Activated T-cell treated with anti-CD3 and anti-CD28 coated beads, Interleukin-2, amount 50 U/mL, for 1 hour (primary cell): Measurements from ENCODE around the gene SIRPB1.
"Not testable (repeated sequence)": the region's sequence is repeated elsewhere in the genome, so short reads cannot be mapped to it uniquely, and the experiment has no call there.

Experiments used
- DNase-seq: peaks from one replicate; pipeline ENCODE4 v3.0.0-alpha.2; 2020

The SIRPB1 gene

GRCh38 chr20:1587781-1588532 is 31.9 kb downstream of the SIRPB1 start:
- no peak for DNase-seq

- no peak for DNase-seq
Measured at GRCh38 chr20:1579488-1579887, 40.3 kb downstream of the SIRPB1 start.

GRCh38 chr20:1577906-1578305 is 41.9 kb downstream of the SIRPB1 start:
- DNase-seq, result no peak

GRCh38 chr20:1577313-1577712 is 42.5 kb downstream of the SIRPB1 start:
- DNase-seq, result not testable (repeated sequence)

GRCh38 chr20:1576641-1577040 is 43.2 kb downstream of the SIRPB1 start:
- no peak for DNase-seq

- not testable (repeated sequence) for DNase-seq
Measured at GRCh38 chr20:1576003-1576402, 43.8 kb downstream of the SIRPB1 start.

- DNase-seq, result not testable (repeated sequence)
Measured at GRCh38 chr20:1571583-1571982, 48.2 kb downstream of the SIRPB1 start.
